Upper lobe of left lung (tissue), 6 donors: ENCODE data around the gene TRIP6. TPM values are rescaled to one million over a fixed set of nuclear protein-coding genes. Genes with fewer than 3 reads are reported as not detected.

Source experiments
- ATAC-seq, 2 donors: fragments of 200-7000 bp; cut with Tn5 transposase; one replicate each; pipeline ENCODE4 v1.9.1; 2022; ENCODE audit warnings: mild to moderate bottlenecking in 2 of 2, moderate library complexity in 2 of 2; ENCODE audit not compliant: low FRiP score in 2 of 2
- DNase-seq, 2 donors: peaks; one replicate each; pipeline ENCODE4 v3.0.0-alpha.2; 2019 to 2020
- H3K27ac ChIP-seq, 4 donors: fragments of 200-600 bp; sonication (generic); one replicate each; pipeline ENCODE4 v1.5.1; 2016 to 2019
- H3K27me3 ChIP-seq, 4 donors: fragments of 200-600 bp; sonication (generic); one replicate each; pipeline ENCODE4 v1.5.1; 2017 to 2019
- H3K36me3 ChIP-seq, 4 donors: fragments of 200-600 bp; sonication (generic); one replicate each; pipeline ENCODE4 v1.5.1; 2016 to 2019
- H3K4me1 ChIP-seq, 4 donors: fragments of 200-600 bp; sonication (generic); one replicate each; pipeline ENCODE4 v1.5.1; 2018 to 2019
- H3K4me3 ChIP-seq, 4 donors: fragments of 200-600 bp; sonication (generic); one replicate each; pipeline ENCODE4 v1.5.1; 2017 to 2019; ENCODE audit warnings: mild to moderate bottlenecking in 2 of 4, moderate library complexity in 1 of 4
- H3K9me3 ChIP-seq, 4 donors: fragments of 200-600 bp; sonication (generic); one replicate each; pipeline ENCODE4 v1.5.1; 2018 to 2019
- EP300 ChIP-seq, 4 donors: sonication (generic); formaldehyde crosslinking; IDR thresholded peaks; one replicate each; pipeline ENCODE4 v1.5.1; 2017; ENCODE audit warnings: antibody characterized with exemption in 4 of 4, control low read depth in 2 of 4
- POLR2A ChIP-seq, 4 donors: fragments of 450-650 bp; IDR thresholded peaks; one replicate each; pipeline ENCODE4 v1.5.1; 2016 to 2017; ENCODE audit warnings: antibody characterized with exemption in 4 of 4, mild to moderate bottlenecking in 2 of 4
- POLR2AphosphoS5 ChIP-seq, 2 donors: sonication (generic); formaldehyde crosslinking; IDR thresholded peaks; one replicate each; pipeline ENCODE4 v1.5.1; 2017; ENCODE audit warnings: antibody characterized with exemption in 2 of 2
- WGBS, 2 donors: methylation state at CpG; one replicate each; pipeline ENCODE4 v1.1.5; 2017 to 2018; 5-methylcytosine and 5-hydroxymethylcytosine counted together
- total RNA-seq, 6 donors: library from RNA; depleted of rRNA in 4 of 6; stranded (reverse); fragments of >200 nt in 4 of 6; gene quantifications; one replicate each; pipeline versions ENCODE4 v1.1.0 to v1.2.1, GENCODE V29; 2016 to 2021
- TF ChIP-seq, protein P1 (sequence below), 6 experiments: fragments of 450-650 bp in 4 of 6; fragments of 200-600 bp in 2 of 6; sonication (generic) in 2 of 6; IDR thresholded peaks; one replicate each; pipeline ENCODE4 v1.5.1; 2016 to 2019; ENCODE audit warnings: antibody characterized with exemption in 6 of 6
- donor health status: DM: no; HTN: no; CAD: no; lungs with moderate emphysema.
- donor health status: DM: no; HTN: yes; CAD: no; lungs with severe emphysema.

Gene TRIP6
- total RNA-seq, 6 donors from 2014 or later = 17.8 to 74.3 (median 67.3) TPM

DNA sequence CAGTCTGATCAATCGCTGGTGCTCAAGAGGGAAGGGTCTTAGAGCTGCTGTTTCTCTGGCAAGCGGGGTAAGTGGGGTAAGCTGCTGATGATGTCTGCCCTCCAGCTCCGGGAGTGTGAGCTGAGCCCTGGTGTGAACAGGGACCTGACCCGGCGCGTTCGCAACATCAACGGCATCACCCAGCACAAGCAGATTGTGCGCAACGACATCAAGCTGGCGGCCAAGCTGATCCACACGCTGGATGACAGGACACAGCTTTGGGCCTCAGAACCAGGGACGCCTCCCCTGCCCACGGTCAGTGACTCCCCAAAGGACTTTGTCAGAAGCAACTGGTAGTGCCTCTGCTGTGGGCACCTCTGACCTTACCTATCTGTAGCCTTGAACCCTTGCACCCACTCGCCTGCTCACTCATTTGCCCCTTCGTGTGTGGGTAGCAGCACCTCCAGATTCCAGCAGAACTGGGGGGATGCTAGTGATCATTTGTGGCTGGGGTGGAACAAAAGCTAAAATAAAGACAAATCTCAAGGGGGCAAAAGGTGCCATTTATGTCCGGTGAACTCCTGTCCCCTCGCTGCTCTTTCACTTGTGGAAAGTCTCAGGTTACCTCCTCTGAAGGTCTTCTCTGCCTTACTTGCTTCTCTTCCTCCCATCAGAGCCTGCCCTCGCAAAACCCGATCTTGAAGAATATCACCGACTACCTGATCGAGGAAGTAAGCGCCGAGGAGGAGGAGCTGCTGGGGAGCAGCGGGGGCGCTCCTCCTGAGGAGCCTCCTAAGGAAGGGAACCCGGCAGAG, 19.2 kb downstream of the TRIP6 start:
- peaks cover 0 to 4% (median 0%) of the 10 kb centered on the region in 4 donors for H3K27me3 ChIP-seq
- peaks cover 32 to 40% (median 37%) of the 10 kb centered on the region in 4 donors for H3K4me1 ChIP-seq
- no peaks in the 10 kb centered on the region for H3K9me3 ChIP-seq
- peak overlapping the region in 1 of 4 donors; percentile 67 for H3K27ac ChIP-seq
- DNase-seq = no peak
- peaks cover 37 to 73% (median 65%) of the 10 kb centered on the region in 4 donors for H3K36me3 ChIP-seq
- no peak for ATAC-seq
- WGBS, 2 donors = 83 to 91% methylated on average over 13 to 27 of the region's 27 CpGs
- H3K4me3 ChIP-seq = no peak overlapping the region
- no peak for TF ChIP-seq EP300 (IDR thresholded peaks at IDR 0.05)
- TF ChIP-seq, protein P1, sequence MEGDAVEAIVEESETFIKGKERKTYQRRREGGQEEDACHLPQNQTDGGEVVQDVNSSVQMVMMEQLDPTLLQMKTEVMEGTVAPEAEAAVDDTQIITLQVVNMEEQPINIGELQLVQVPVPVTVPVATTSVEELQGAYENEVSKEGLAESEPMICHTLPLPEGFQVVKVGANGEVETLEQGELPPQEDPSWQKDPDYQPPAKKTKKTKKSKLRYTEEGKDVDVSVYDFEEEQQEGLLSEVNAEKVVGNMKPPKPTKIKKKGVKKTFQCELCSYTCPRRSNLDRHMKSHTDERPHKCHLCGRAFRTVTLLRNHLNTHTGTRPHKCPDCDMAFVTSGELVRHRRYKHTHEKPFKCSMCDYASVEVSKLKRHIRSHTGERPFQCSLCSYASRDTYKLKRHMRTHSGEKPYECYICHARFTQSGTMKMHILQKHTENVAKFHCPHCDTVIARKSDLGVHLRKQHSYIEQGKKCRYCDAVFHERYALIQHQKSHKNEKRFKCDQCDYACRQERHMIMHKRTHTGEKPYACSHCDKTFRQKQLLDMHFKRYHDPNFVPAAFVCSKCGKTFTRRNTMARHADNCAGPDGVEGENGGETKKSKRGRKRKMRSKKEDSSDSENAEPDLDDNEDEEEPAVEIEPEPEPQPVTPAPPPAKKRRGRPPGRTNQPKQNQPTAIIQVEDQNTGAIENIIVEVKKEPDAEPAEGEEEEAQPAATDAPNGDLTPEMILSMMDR (IDR thresholded peaks at IDR 0.05) = no peak
- no peak for TF ChIP-seq POLR2A (IDR thresholded peaks at IDR 0.05)
- no peak for TF ChIP-seq POLR2AphosphoS5 (IDR thresholded peaks at IDR 0.05)

- no peaks in the 10 kb centered on the region for H3K9me3 ChIP-seq
- TF ChIP-seq EP300 (IDR thresholded peaks at IDR 0.05) = no peak
- TF ChIP-seq, protein P1 (IDR thresholded peaks at IDR 0.05) = no peak
- no peak for TF ChIP-seq POLR2AphosphoS5 (IDR thresholded peaks at IDR 0.05)
- no peak for TF ChIP-seq POLR2A (IDR thresholded peaks at IDR 0.05)
- peak in 1 of 2 donors; percentile 72 for DNase-seq
- no peak for ATAC-seq
- 77 to 80% methylated on average over 16 to 25 of the region's 25 CpGs for WGBS, 2 donors
- H3K27ac ChIP-seq = peak overlapping the region; percentile 62 to 74 (median 66)
- peaks cover 32 to 40% (median 37%) of the 10 kb centered on the region in 4 donors for H3K4me1 ChIP-seq
- H3K4me3 ChIP-seq = no peak overlapping the region
- peaks cover 33 to 66% (median 58%) of the 10 kb centered on the region in 4 donors for H3K36me3 ChIP-seq
- peaks cover 0 to 4% (median 0%) of the 10 kb centered on the region in 4 donors for H3K27me3 ChIP-seq
These were observed 19.8 kb downstream of the TRIP6 start for GRCh38 chr7:100886936-100887515.

DNA sequence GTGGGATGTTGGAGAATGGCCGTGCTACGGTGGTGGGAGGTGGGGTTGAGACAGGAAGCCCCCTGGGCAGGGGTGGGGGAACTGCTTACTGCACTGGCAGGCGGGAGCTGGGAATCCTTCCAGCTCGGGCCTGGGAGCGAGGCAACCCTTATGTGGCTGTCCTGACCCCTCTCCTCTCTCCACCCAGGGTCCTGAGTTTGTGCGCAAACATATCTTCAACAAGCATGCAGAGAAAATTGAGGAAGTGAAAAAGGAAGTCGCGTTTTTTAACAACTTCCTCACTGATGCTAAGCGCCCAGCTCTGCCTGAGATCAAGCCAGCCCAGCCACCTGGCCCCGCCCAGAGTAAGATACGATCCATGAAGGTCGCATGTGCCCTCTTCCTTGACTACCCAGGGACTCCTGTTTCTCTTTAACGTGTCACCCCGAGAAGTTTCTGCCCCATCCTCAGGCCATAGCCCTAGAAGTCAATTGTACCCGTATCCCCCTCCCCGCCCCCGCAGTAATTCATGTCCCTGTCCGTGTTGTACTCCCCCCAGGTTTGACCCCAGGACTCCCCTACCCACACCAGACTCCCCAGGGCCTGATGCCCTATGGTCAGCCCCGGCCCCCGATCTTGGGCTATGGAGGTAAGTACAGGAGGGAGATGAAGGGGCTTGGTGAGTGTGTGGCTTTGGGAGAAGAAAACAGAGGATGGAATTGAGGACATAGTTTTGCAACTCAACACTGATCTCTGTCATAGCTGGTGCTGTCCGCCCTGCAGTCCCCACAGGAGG, 20.5 kb downstream of the TRIP6 start:
- H3K4me1 ChIP-seq = peaks cover 32 to 40% (median 37%) of the 10 kb centered on the region in 4 donors
- peaks cover 26 to 60% (median 52%) of the 10 kb centered on the region in 4 donors for H3K36me3 ChIP-seq
- TF ChIP-seq EP300 (IDR thresholded peaks at IDR 0.05) (no peak), POLR2A (IDR thresholded peaks at IDR 0.05) (no peak), POLR2AphosphoS5 (IDR thresholded peaks at IDR 0.05) (no peak)
- TF ChIP-seq, protein P1 (IDR thresholded peaks at IDR 0.05) = no peak
- no peaks in the 10 kb centered on the region for H3K9me3 ChIP-seq
- peaks cover 0 to 4% (median 0%) of the 10 kb centered on the region in 4 donors for H3K27me3 ChIP-seq
- ATAC-seq (no peak), DNase-seq (peak in 1 of 2 donors; percentile 54)
- no peak overlapping the region for H3K4me3 ChIP-seq
- 52% methylated on average over 18 to 21 of the region's 21 CpGs for WGBS, 2 donors
- H3K27ac ChIP-seq = peak overlapping the region; percentile 62 to 74 (median 66)

GRCh38 chr7:100888291-100888987, 21.3 kb downstream of the TRIP6 start:
- 83 to 86% methylated on average over 18 of the region's 18 CpGs for WGBS, 2 donors
- H3K27ac ChIP-seq = peak overlapping the region; percentile 84 to 95 (median 91)
- peaks cover 19 to 52% (median 44%) of the 10 kb centered on the region in 4 donors for H3K36me3 ChIP-seq
- ATAC-seq = no peak
- peaks cover 32 to 40% (median 37%) of the 10 kb centered on the region in 4 donors for H3K4me1 ChIP-seq
- no peaks in the 10 kb centered on the region for H3K9me3 ChIP-seq
- peaks cover 0 to 4% (median 0%) of the 10 kb centered on the region in 4 donors for H3K27me3 ChIP-seq
- DNase-seq = no peak
- TF ChIP-seq, protein P1 (IDR thresholded peaks at IDR 0.05) = no peak
- TF ChIP-seq POLR2AphosphoS5 (IDR thresholded peaks at IDR 0.05) = no peak
- no peak for TF ChIP-seq EP300 (IDR thresholded peaks at IDR 0.05)
- peak overlapping the region in 3 of 4 donors; percentile 71 to 80 (median 77) for H3K4me3 ChIP-seq
